ENCODE measurements around the gene PSMD14.
A peak's percentile ranks its signal among the peaks of the same experiment; 100 is the strongest.

PSMD14 gene

DNA sequence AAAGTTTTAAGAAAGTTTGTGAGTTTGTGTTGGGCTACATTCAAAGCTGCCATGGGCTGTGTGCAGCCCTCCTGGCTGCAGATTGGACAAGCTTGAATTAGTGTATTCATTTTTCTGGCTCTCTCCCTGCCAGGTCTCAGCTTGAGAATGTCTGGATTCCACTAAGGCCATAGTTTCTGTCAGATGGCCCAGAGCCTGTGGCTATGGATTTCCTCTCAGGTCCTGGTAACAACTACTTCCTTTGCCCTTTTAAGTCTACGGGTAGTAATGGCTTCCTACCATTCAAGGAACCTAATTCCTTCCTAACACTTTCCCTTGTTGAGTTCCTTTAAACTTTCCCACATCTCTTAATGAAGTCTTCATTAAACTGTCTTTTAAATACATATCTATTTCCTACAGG, 24.3 kb upstream of the PSMD14 start:
- TF ChIP-seq, protein P1, sequence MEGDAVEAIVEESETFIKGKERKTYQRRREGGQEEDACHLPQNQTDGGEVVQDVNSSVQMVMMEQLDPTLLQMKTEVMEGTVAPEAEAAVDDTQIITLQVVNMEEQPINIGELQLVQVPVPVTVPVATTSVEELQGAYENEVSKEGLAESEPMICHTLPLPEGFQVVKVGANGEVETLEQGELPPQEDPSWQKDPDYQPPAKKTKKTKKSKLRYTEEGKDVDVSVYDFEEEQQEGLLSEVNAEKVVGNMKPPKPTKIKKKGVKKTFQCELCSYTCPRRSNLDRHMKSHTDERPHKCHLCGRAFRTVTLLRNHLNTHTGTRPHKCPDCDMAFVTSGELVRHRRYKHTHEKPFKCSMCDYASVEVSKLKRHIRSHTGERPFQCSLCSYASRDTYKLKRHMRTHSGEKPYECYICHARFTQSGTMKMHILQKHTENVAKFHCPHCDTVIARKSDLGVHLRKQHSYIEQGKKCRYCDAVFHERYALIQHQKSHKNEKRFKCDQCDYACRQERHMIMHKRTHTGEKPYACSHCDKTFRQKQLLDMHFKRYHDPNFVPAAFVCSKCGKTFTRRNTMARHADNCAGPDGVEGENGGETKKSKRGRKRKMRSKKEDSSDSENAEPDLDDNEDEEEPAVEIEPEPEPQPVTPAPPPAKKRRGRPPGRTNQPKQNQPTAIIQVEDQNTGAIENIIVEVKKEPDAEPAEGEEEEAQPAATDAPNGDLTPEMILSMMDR (IDR thresholded peaks at IDR 0.05; ENCODE audit: low read depth, low read length): no peak
- DNase-seq (ENCODE audit: low read depth, low spot score): peak; percentile 32
- in situ Hi-C loops (cut with HindIII; ENCODE audit: low sequenced_read_pairs): no loop called here
- no peak overlapping the region for H3K4me3 ChIP-seq (ENCODE audit: low read depth, low read length)

DNA sequence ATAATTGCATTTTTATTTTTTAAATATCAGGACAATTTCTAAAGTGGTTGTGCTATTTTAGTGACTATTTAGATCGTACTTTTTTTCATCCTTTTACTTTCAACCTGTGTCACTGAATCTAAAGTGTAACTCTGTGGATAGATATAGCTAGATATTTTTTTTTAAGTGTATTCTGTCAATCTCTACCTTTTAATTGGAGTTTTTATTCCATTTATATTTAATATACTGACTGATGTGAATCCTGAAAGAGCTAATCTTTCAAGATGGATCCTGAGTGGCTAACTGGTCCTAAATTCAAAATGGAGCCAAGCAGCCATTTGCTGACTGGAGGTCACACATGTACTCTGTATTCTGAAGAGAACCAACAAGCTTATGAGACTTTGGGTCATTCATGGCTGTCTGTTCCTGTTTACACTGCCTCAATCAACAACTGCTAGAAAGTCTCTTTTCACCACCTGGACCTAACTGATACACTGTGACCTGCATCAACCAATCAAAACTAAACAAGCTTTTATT, 4.6 kb upstream of the PSMD14 start:
- TF ChIP-seq, protein P1 (IDR thresholded peaks at IDR 0.05; ENCODE audit: low read depth, low read length): no peak
- in situ Hi-C loops (cut with HindIII; ENCODE audit: low sequenced_read_pairs): no loop called here
- no peak overlapping the region for H3K4me3 ChIP-seq (ENCODE audit: low read depth, low read length)
- no peak for DNase-seq (ENCODE audit: low read depth, low spot score)

DNA sequence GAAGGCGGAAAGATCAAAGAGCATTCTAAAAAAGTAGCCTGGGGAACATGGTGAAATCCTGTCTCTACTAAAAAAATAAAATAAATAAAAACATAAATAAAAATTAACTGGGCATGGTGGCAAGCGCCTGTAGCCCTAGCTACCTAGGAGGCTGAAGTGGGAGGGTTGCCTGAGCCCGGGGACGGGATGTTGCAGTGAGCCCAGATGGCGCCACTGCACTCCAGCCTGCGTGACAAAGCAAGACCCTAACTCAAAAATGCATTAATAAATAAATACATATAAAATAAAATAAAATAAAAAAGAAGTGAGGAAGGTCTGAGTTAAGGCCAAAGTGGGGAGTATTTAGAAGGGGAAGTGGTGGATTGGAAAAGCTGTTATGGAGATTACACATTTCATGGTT, 1.3 kb upstream of the PSMD14 start:
- no peak for DNase-seq (ENCODE audit: low read depth, low spot score)
- H3K4me3 ChIP-seq (ENCODE audit: low read depth, low read length): no peak overlapping the region
- in situ Hi-C loops (cut with HindIII; ENCODE audit: low sequenced_read_pairs): no loop called here
- TF ChIP-seq, protein P1 (IDR thresholded peaks at IDR 0.05; ENCODE audit: low read depth, low read length): no peak

DNA sequence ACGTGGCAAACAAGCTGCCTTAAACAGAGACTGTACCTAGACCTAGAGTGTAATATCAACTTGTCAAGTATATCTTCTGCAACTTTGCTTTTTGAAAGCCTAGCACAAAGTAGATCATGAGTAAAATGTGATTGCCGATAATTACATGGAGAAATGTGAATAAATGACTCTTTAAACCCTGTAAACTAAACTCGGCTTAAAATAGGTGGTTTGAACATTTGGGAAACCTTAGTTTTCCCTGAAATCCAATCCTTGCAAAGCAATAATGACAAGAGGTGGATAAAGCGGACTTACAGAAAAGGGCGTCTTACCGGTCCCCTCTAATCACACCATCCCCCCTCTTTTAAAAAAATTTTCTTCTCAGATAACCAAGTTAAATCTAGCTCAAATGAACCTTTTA, 549 bp upstream of the PSMD14 start:
- TF ChIP-seq, protein P1 (IDR thresholded peaks at IDR 0.05; ENCODE audit: low read depth, low read length): no peak
- in situ Hi-C loops (cut with HindIII; ENCODE audit: low sequenced_read_pairs): no loop called here

DNA sequence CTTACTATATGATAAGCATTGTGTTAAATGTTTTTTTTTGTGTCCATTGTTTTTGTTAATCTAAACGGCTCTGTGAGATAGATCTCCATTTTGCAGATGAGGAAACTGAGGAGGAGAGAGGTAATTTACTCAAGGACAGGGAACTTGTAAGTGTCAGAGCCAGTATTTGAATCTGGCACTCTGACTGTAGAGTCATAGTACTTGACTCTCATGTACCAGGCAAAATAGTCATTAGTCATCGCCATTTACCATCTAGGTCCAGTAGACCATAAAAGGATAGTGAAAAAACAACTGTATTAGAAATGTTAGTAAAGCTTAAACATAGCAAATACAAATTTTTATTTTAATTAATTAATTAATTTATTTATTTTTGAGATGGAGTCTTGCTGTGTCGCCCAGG, 4.8 kb downstream of the PSMD14 start:
- in situ Hi-C loops (cut with HindIII; ENCODE audit: low sequenced_read_pairs): no loop called here
- TF ChIP-seq, protein P1 (IDR thresholded peaks at IDR 0.05; ENCODE audit: low read depth, low read length): no peak

More for the DNA sequence above, 549 bp upstream of the PSMD14 start:
- H3K4me3 ChIP-seq (ENCODE audit: low read depth, low read length): peak overlapping the region; percentile 68
- DNase-seq (ENCODE audit: low read depth, low spot score): no peak

DNA sequence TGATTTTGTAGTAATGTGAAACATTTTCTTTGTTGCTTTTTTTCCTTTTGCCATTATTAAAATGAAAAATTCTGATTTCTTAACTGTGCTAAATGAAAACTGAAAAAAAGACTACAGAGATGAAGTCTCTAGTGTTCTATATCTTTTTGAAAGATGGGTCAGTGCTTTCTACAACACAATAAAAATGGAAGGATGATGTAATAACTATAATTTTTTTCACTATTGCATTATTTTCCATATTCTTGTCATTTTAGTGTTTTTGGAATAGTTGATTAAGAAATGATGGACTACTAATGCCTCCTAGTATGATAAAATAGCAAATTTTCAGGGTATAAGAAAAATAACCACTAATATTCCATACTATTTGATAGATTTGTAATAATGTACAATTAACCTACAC, 7.2 kb downstream of the PSMD14 start:
- in situ Hi-C loops (cut with HindIII; ENCODE audit: low sequenced_read_pairs): no loop called here
- TF ChIP-seq, protein P1 (IDR thresholded peaks at IDR 0.05; ENCODE audit: low read depth, low read length): no peak
- DNase-seq (ENCODE audit: low read depth, low spot score): no peak
- H3K4me3 ChIP-seq (ENCODE audit: low read depth, low read length): no peak overlapping the region

More for the DNA sequence above, 4.8 kb downstream of the PSMD14 start:
- DNase-seq (ENCODE audit: low read depth, low spot score): peak; percentile 13
- no peak overlapping the region for H3K4me3 ChIP-seq (ENCODE audit: low read depth, low read length)

DNA sequence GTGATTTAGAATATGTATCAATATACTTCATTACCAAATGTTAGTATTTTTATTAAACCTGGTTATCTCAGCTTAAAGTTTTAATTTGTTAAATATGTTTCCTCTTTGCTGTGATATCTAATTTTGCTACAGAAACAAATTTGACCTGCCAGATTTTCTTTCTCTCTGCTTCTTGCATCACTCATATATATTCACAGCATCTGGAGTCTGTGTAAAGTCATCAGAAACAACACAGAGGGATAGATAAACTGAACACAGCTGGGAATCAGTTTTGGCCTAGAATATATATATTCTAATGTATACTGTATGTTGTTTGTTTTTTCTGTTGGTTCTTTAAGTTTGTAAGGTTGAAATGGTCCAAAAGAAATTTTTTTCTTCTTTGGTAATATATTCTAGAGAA, 8.5 kb downstream of the PSMD14 start:
- TF ChIP-seq, protein P1 (IDR thresholded peaks at IDR 0.05; ENCODE audit: low read depth, low read length): no peak
- no peak overlapping the region for H3K4me3 ChIP-seq (ENCODE audit: low read depth, low read length)
- no peak for DNase-seq (ENCODE audit: low read depth, low spot score)
- in situ Hi-C loops (cut with HindIII; ENCODE audit: low sequenced_read_pairs): no loop called here
